H1 (cell line): ENCODE results near the gene STRN4. TPM values are rescaled to one million over a fixed set of nuclear protein-coding genes. Genes with fewer than 3 reads are reported as not detected.

Source experiments
- BCL11A ChIP-seq, 2 experiments: IDR thresholded peaks; one replicate each; pipeline ENCODE4 v1.6.1; 2011; ENCODE audit warnings: low read depth in 2 of 2, low read length in 2 of 2, mild to moderate bottlenecking in 2 of 2
- EZH2 ChIP-seq: fragments of 200-600 bp; sonication (generic); IDR thresholded peaks from 2 replicates; pipeline ENCODE4 v1.7.1; 2012; ENCODE audit warnings: low read depth, mild to moderate bottlenecking, moderate library complexity, low read length, inconsistent platforms; ENCODE audit not compliant: severe bottlenecking
- FOSL1 ChIP-seq: IDR thresholded peaks from 2 replicates; pipeline ENCODE4 v1.6.1; 2011; ENCODE audit warnings: mild to moderate bottlenecking, low read depth, low read length, moderate library complexity; ENCODE audit not compliant: insufficient read depth
- GABPA ChIP-seq: IDR thresholded peaks from 2 replicates; pipeline ENCODE4 v1.6.1; 2011; ENCODE audit warnings: mild to moderate bottlenecking, low read length, moderate library complexity, borderline replicate concordance; ENCODE audit not compliant: insufficient read depth
- HDAC2 ChIP-seq, 2 experiments: fragments of 300-600 bp in 1 of 2; sonication (generic) in 1 of 2; IDR thresholded peaks; 2 replicates each; pipeline ENCODE4 v1.6.1; 2011 to 2012; ENCODE audit warnings: low read depth in 2 of 2, low read length in 2 of 2, mild to moderate bottlenecking in 2 of 2, moderate library complexity in 2 of 2, borderline replicate concordance in 1 of 2, inconsistent platforms in 1 of 2
- JUND ChIP-seq: IDR thresholded peaks from 2 replicates; pipeline ENCODE4 v1.6.1; 2011; ENCODE audit warnings: mild to moderate bottlenecking, improper control_type of control experiment, low read length
- NANOG ChIP-seq: IDR thresholded peaks from 2 replicates; pipeline ENCODE4 v1.6.1; 2011; ENCODE audit warnings: low read length, low read depth, mild to moderate bottlenecking, inconsistent platforms; ENCODE audit not compliant: insufficient read depth, poor library complexity, severe bottlenecking
- PHF8 ChIP-seq: fragments of 200-600 bp; sonication (generic); conservative IDR thresholded peaks from 2 replicates; pipeline ENCODE4 v1.7.1; 2012; ENCODE audit warnings: low read depth, mild to moderate bottlenecking, inconsistent platforms, low read length, moderate library complexity
- POU5F1 ChIP-seq: IDR thresholded peaks from 2 replicates; pipeline ENCODE4 v1.6.1; 2011; ENCODE audit warnings: low read depth, mild to moderate bottlenecking, low read length, moderate library complexity
- RAD21 ChIP-seq, 2 experiments: IDR thresholded peaks in 1 of 2; conservative IDR thresholded peaks in 1 of 2; 2 replicates each; pipeline ENCODE4 v1.6.1; 2011; ENCODE audit warnings: low read depth in 2 of 2, low read length in 2 of 2, improper control_type of control experiment in 1 of 2, inconsistent platforms in 1 of 2, mild to moderate bottlenecking in 1 of 2, moderate library complexity in 1 of 2
- SIN3A ChIP-seq, 2 experiments: IDR thresholded peaks in 1 of 2; conservative IDR thresholded peaks in 1 of 2; 2 replicates each; pipeline ENCODE4 v1.6.1; 2011 to 2012; ENCODE audit warnings: low read length in 2 of 2, improper control_type of control experiment in 1 of 2, low read depth in 1 of 2, mild to moderate bottlenecking in 1 of 2
- SIX5 ChIP-seq: IDR thresholded peaks from 2 replicates; pipeline ENCODE4 v1.6.1; 2011; ENCODE audit warnings: mild to moderate bottlenecking, low read depth, low read length
- TAF7 ChIP-seq: optimal IDR thresholded peaks from 2 replicates; pipeline ENCODE3; 2011; ENCODE audit warnings: low read depth, mild to moderate bottlenecking, inconsistent platforms, low read length, moderate library complexity, borderline replicate concordance
- TBP ChIP-seq: IDR thresholded peaks from 2 replicates; pipeline ENCODE4 v1.6.1; 2011; ENCODE audit warnings: low read depth, low read length, improper control_type of control experiment
- TEAD4 ChIP-seq: IDR thresholded peaks from 2 replicates; pipeline ENCODE4 v1.6.1; 2012; ENCODE audit warnings: low read depth, low read length, inconsistent platforms, mixed read lengths
- polyA plus RNA-seq, 7 experiments: library from polyadenylated mRNA; depleted of rRNA in 3 of 7; stranded (reverse) in 5 of 7; unstranded in 2 of 7; fragments of >200 nt in 5 of 7; fragments of 200-250 nt in 2 of 7; gene quantifications; 1 replicate in 5 of 7; 2 replicates in 1 of 7; 4 replicates in 1 of 7; pipeline versions ENCODE4 v1.2.1 to v1.2.3, GENCODE V29; 2011 to 2013; ENCODE audit warnings: missing spikeins in 2 of 7, mixed read lengths in 2 of 7
- total RNA-seq: library from RNA; stranded (reverse); fragmentation: NEBNext Ultra II Directional; extraction: Animal tissue kit (Norgen Biotek cat#: 25700); gene quantifications from 2 replicates; pipeline ENCODE4 v1.2.1, GENCODE V29; 2021
- TF ChIP-seq, protein P1 (sequence below): IDR thresholded peaks from 2 replicates; pipeline ENCODE4 v1.6.1; 2012; ENCODE audit warnings: inconsistent platforms
- TF ChIP-seq, protein P2 (sequence below): IDR thresholded peaks from 2 replicates; pipeline ENCODE4 v1.6.1; 2011; ENCODE audit warnings: low read depth, mild to moderate bottlenecking, low read length; ENCODE audit not compliant: insufficient read depth
- TF ChIP-seq, protein P3 (sequence below): IDR thresholded peaks from 2 replicates; pipeline ENCODE4 v1.6.1; 2011; ENCODE audit warnings: low read length, improper control_type of control experiment

Gene STRN4
- total and polyA plus RNA-seq, 2 of the 8 experiments (the other 6 are each of a cell fraction or from before 2014, with no cell fraction given) = 120 to 187 TPM

DNA sequence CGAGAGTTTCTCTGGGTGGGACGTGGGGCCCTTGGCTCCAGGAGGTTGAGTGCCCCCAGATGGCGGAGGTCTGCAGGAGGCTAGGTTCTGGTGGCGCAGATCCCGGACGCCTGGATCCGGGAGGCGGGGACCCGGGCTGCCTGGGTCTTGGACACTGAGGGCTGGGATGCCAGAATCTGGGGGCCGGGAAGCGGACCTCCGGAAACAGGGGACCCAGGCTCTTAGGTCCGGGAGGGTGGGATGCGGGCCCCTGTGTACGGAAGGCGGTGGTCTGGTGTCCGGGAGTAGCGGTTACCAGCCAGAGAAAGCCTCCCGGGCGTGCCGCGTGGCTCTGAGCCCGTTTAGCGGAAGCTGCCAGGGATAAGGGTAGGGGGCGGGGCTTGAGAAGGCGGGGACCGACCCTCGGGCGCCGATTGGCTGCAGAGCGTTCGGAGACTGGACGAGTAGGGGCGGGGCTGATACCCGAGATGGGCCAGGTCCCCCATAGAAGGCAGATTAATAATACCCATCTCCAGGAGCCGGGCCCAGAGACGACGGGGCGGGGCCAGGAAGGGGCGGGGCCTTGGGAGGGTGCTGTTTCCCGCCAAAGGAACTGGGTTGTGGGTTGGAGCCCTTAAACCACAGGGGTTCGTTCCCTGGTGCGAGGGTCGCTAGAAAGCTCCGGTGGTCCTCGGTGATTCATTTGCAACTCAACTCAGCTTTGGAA is 42.2 kb upstream of the STRN4 start, which contains the start of gene SLC1A5 (continued):
- TF ChIP-seq, protein P1, sequence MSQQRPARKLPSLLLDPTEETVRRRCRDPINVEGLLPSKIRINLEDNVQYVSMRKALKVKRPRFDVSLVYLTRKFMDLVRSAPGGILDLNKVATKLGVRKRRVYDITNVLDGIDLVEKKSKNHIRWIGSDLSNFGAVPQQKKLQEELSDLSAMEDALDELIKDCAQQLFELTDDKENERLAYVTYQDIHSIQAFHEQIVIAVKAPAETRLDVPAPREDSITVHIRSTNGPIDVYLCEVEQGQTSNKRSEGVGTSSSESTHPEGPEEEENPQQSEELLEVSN = peak; percentile 98
- TF ChIP-seq SIN3A (conservative IDR thresholded peaks at IDR 0.05 in 1 of 2, IDR thresholded peaks at IDR 0.05 in 1 of 2; ENCODE audit: low read depth in 1 of 2, low read length in 2 of 2) (peak; percentile 91 to 93; a peak in 3 of 4 replicates), EZH2 (no peak), GABPA (no peak), NANOG (no peak), JUND (no peak), RAD21 (IDR thresholded peaks at IDR 0.05 in 1 of 2, conservative IDR thresholded peaks at IDR 0.05 in 1 of 2; ENCODE audit: low read depth in 2 of 2, low read length in 2 of 2) (no peak; a peak in 1 of 4 replicates), PHF8 (peak; percentile 92), SIX5 (no peak; the same call in 1 of the 2 replicates), TBP (peak; percentile 98), HDAC2 (IDR thresholded peaks at IDR 0.05; ENCODE audit: borderline replicate concordance in 1 of 2, low read depth in 2 of 2, low read length in 2 of 2) (no peak; a peak in 1 of 4 replicates), TAF7 (peak; percentile 99), BCL11A (IDR thresholded peaks at IDR 0.05; ENCODE audit: low read depth in 2 of 2, low read length in 2 of 2) (no peak), TEAD4 (no peak), POU5F1 (no peak), FOSL1 (no peak)
- TF ChIP-seq, protein P2, sequence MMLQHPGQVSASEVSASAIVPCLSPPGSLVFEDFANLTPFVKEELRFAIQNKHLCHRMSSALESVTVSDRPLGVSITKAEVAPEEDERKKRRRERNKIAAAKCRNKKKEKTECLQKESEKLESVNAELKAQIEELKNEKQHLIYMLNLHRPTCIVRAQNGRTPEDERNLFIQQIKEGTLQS = no peak
- TF ChIP-seq, protein P3, sequence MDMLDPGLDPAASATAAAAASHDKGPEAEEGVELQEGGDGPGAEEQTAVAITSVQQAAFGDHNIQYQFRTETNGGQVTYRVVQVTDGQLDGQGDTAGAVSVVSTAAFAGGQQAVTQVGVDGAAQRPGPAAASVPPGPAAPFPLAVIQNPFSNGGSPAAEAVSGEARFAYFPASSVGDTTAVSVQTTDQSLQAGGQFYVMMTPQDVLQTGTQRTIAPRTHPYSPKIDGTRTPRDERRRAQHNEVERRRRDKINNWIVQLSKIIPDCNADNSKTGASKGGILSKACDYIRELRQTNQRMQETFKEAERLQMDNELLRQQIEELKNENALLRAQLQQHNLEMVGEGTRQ = no peak
